ENCODE measurements around the gene CRYGS.

DNA sequence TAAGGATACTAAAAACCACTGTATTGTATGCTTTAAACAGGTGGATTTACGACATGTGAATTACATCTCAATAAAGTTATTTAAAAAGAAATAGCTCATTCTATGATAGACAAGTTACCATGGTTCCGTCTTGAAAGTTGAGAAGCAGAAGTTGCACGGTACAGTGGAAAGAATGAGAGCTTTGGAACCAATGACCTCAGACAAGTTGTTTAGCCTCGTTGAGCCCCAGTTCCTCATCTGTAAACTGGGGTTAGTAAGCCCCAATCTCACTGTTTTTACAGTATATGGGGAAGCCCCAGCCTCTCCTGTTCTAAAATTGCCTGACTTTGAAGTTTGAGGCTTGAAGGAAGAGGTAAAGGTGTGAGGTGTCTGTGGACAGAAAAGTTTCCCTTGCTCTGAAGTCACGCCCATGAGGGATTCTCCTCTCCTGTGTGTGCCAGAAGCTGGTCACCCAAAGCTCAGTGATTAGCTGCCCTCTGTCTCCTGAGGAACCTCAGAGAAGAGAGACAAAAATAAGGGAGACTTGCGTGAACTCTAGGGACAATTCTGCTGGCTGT lies 10.0 kb downstream of the CRYGS start:
- TF ChIP-seq, protein P1, sequence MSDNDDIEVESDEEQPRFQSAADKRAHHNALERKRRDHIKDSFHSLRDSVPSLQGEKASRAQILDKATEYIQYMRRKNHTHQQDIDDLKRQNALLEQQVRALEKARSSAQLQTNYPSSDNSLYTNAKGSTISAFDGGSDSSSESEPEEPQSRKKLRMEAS (IDR thresholded peaks at IDR 0.05): no peak
- TF ChIP-seq, protein P2, sequence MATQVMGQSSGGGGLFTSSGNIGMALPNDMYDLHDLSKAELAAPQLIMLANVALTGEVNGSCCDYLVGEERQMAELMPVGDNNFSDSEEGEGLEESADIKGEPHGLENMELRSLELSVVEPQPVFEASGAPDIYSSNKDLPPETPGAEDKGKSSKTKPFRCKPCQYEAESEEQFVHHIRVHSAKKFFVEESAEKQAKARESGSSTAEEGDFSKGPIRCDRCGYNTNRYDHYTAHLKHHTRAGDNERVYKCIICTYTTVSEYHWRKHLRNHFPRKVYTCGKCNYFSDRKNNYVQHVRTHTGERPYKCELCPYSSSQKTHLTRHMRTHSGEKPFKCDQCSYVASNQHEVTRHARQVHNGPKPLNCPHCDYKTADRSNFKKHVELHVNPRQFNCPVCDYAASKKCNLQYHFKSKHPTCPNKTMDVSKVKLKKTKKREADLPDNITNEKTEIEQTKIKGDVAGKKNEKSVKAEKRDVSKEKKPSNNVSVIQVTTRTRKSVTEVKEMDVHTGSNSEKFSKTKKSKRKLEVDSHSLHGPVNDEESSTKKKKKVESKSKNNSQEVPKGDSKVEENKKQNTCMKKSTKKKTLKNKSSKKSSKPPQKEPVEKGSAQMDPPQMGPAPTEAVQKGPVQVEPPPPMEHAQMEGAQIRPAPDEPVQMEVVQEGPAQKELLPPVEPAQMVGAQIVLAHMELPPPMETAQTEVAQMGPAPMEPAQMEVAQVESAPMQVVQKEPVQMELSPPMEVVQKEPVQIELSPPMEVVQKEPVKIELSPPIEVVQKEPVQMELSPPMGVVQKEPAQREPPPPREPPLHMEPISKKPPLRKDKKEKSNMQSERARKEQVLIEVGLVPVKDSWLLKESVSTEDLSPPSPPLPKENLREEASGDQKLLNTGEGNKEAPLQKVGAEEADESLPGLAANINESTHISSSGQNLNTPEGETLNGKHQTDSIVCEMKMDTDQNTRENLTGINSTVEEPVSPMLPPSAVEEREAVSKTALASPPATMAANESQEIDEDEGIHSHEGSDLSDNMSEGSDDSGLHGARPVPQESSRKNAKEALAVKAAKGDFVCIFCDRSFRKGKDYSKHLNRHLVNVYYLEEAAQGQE (IDR thresholded peaks at IDR 0.05; ENCODE audit: low read depth): no peak
- TF ChIP-seq RAD21 (IDR thresholded peaks at IDR 0.05; ENCODE audit: low read depth) (no peak), TAF1 (IDR thresholded peaks at IDR 0.05; ENCODE audit: low read depth) (no peak), FOXM1 (IDR thresholded peaks at IDR 0.05; ENCODE audit: borderline replicate concordance, low read depth) (no peak), EGR1 (IDR thresholded peaks at IDR 0.05) (no peak), USF1 (IDR thresholded peaks at IDR 0.05) (no peak), YY1 (IDR thresholded peaks at IDR 0.05; ENCODE audit: low read depth) (no peak), ZBTB7A (IDR thresholded peaks at IDR 0.05; ENCODE audit: low read depth) (no peak), EP300 (IDR thresholded peaks at IDR 0.05; ENCODE audit: borderline replicate concordance) (no peak), CEBPB (IDR thresholded peaks at IDR 0.05) (no peak), NFIC (IDR thresholded peaks at IDR 0.05) (no peak), CREB1 (IDR thresholded peaks at IDR 0.05; ENCODE audit: low read depth) (no peak)

Data from Ishikawa (cell line).